SIG-M5 treated with dmso at 0.1 percent for 504 hours (cell line): ENCODE measurements around the gene DMRTA2.
A peak's percentile ranks its signal among the peaks of the same experiment; 100 is the strongest.
"Not testable (repeated sequence)": the region's sequence is repeated elsewhere in the genome, so short reads cannot be mapped to it uniquely, and the experiment has no call there.

Experiments used
- DNase-seq: peaks from one replicate; lab custom pipeline; 2025; ENCODE audit not compliant: unreplicated experiment; lab: John Stamatoyannopoulos, UW

Gene DMRTA2

DNA sequence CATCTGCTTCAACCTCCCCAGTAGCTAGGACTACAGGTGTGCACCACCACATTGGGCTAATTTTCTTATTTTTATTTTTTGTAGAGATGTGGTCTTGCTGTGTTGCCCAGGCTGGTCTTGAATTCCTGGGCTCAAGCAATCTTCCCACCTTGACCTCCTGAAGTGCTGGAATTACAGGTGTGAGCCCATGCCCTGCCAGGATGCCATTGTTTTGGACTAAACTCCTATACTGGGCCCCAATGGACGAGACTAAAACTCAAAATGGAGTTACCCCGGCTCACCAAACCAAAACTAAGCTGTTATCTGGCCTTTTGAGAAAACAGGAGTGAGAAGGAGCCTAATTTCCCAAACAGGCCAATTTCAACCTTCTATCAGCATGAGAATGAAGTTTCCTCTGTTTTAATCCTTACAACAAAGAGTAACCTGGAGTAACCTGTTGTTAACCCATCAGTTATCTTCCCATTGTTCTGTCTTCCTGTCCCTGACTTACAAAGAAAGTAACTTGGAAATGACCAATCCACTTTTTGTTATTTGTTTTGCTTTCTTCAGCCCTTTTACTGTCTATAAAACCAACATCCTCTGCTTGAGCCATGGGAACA, 29.6 kb downstream of the DMRTA2 start:
- no peak for DNase-seq

DNA sequence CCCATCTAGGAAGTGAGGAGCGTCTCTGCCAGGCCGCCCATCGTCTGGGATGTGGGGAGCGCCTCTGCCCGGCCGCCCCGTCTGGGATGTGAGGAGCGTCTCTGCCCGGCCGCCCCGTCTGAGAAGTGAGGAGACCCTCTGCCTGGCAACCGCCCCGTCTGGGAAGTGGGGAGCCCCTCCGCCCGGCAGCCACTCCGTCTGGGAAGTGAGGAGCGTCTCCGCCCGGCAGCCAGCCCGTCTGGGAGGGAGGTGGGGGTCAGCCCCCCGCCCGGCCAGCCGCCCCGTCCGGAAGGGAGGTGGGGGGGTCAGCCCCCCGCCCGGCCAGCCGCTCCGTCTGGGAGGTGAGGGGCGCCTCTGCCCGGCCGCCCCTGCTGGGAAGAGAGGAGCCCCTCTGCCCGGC, 41.7 kb downstream of the DMRTA2 start:
- not testable (repeated sequence) for DNase-seq

DNA sequence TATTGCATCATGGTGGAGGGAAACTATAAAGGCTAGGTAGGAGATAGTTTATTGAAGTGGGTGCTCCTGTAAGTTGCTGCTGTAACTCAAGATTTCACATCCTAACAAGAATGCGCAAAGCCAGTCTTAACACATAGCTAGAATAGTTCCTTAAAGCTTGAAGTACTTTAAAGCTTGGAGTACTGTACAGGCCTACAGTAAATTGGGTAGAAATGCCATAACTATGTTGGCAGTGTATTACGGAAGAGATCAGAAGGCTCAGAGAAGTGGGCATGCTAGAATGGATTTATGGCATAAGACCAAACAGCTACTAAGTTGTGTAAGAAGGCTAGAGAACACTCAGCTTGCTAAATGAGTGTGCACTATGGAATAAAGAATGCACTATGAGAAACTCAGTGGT, 44.5 kb downstream of the DMRTA2 start:
- peak; percentile 71 for DNase-seq

DNA sequence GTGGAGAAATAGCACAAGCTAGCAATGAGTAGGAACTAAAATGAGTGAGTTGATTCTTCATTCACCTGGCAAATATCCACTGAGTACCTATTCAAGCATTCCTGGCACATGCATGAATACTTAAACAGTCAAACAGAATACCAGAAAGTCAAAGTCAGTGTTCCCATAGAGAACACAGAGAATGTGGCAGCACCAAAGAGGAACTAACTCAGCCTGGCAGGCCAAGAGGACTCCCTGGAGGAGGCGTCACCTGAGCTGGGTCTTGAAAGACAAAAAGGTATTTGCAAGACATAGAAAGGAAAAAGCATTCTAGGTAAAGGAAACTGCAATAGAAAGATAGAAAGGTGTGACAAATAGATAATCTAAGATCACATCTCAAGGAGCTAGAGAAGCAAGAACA, 49.7 kb downstream of the DMRTA2 start:
- DNase-seq: no peak

DNA sequence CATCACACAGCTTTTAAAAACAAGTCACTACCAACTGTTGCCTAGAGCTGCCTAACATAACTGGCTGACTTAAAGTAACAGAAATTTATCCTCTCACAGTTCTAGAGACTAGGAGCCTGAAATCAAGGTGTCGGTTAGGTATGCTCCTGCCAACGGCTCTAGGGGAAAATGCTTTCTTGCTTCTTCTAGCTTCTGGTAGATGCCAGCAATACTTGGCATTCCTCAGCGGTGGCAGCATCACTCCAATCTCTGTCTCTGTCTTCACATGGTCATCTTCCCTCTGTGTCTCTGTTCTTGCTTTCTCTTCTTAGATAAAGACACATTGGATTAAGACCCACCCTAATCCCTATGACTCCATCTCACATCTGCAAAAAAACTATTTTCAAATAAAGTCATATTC, 51.5 kb downstream of the DMRTA2 start:
- no peak for DNase-seq

DNA sequence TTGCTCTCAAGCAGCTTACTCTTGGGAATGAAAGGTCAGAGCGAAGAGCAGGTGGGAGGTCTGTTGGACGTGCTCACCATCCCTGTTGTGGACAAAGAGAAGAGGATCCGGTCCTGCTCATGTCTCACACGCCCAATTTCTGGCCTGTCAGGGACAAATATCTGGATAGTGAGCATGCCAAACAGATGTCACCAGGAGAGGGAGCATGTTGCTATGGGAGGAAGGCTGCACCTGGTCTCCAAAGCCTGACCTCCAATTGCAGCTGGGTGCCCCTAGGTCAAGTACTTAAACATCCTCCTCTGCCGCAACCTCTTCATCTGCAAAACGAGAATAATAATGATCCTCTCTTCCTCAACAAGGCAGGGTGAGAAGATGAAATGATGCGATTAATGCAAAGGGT, 53.4 kb downstream of the DMRTA2 start:
- no peak for DNase-seq

DNA sequence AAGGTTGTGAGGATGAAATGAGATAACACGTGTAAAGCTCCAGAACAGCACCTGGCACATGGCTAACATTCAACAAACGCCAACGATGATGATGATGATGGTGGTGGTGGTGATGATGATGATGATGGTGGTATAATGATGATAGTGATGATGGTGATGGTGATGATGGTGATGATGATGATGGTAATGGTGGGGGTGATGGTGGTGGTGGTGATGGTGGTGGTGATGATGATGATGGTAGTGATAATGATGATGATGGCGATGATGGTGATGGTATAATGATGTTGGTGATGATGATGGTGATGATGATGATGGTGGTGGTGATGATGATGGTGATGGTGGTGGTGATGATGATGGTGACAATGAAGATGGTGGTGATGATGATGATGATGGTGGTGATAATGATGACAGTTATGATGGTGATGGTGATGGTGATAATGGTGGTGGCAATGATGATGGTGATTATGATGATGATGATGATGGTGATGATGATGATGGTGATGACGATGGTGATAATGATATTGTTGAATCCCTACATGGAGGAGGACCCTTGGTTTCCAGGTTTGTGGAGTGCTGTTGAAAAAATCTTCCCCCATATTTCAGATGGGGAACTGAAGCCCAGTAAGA, 54.1 kb downstream of the DMRTA2 start:
- DNase-seq: no peak

DNA sequence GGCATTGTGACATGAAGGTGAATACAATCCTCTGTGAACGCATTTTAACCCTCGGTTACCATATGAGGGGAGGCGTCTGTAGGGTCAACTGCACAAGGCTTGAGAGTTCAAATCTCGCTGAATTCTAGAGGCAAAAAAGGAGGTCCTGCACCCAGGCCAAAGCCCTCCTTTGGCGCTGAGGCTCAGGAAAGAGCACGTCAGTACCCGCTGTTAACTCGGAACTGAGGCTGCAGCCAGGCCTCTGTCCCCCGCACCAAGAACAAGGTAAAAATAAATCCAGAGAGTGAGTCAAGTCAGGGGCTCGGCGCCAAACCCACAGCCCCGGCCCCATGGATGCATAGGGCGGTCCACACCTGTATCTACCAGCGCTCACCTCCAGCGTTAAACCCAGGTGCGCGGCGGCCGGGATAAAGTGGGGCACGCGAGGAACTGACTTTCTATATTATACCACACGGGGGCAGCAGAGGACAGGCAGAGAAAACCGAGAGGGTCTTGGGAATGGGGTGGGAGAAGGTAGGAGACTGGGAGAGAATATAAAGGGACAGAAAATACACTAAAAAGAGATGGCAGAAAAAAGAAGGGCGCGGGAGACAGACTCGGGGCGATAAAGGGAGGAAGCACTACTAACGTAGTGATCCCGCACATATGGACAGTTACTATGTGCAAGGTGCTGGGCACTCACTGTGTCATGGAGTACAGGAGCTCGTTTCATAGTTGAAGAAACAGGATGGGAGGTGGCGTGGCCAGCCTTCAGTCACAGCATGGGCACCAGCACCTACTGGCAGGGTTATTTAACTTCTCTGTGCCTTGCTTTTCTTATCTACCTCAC, 54.9 kb downstream of the DMRTA2 start:
- no peak for DNase-seq
